GM12801 (cell line): ENCODE data around the gene PMEL.

ENCODE experiments used
- TF ChIP-seq, protein P1 (sequence below): IDR thresholded peaks from one replicate; pipeline ENCODE4 v1.5.1; 2011; ENCODE audit warnings: control low read depth; ENCODE audit not compliant: insufficient read length; ENCODE audit errors: extremely low read depth

PMEL gene

DNA sequence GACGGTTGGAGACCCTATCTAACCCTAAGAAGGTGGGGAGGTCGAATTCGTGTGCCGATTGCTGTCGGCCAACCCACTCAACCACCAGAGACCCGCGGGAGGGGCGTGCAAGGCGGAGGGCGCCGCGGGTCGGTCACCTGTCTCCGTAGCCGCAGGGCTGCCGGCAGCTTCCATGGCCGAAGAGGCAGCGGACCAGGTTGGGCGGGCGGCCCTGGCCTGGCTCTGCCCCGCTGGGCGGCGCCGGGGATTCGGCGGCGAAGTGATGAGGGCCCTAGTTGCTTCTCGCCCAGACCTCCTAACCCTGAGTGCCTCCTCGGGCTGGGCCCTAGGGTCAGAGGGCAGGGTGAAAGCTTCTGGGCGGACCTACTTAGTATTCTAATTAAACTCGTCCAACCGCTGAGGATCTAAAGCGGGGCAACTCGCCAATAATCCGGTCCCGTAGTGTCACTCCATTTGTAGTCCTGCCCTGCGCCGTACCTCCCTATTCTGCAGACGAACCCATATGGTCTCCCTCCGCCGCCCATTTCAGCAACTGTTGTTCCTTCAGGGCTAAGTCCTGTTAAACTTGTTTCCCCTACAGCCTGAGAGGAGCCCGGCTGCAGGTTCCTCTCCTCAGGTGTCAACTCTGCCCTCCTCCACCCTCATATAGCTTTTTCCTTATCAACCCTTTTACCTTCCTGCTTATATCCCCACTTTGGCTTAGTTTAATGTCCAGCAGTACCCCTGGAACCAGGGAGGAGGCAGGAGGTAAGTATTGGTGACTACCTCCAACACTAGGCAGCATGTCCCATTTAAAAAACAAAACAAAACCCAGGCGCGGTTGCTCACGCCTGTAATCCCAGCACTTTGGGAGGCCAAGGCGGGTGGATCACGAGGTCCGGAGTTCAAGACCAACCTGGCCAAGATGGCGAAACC is 38.0 kb downstream of the PMEL start, which contains the start of gene PYM1:
Gene PYM1, minus strand, starts transcription at position 307 of the 915 bp plus-strand sequence. Its CDS starts 133 bp downstream, at position 174.
- TF ChIP-seq, protein P1, sequence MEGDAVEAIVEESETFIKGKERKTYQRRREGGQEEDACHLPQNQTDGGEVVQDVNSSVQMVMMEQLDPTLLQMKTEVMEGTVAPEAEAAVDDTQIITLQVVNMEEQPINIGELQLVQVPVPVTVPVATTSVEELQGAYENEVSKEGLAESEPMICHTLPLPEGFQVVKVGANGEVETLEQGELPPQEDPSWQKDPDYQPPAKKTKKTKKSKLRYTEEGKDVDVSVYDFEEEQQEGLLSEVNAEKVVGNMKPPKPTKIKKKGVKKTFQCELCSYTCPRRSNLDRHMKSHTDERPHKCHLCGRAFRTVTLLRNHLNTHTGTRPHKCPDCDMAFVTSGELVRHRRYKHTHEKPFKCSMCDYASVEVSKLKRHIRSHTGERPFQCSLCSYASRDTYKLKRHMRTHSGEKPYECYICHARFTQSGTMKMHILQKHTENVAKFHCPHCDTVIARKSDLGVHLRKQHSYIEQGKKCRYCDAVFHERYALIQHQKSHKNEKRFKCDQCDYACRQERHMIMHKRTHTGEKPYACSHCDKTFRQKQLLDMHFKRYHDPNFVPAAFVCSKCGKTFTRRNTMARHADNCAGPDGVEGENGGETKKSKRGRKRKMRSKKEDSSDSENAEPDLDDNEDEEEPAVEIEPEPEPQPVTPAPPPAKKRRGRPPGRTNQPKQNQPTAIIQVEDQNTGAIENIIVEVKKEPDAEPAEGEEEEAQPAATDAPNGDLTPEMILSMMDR = no peak

DNA sequence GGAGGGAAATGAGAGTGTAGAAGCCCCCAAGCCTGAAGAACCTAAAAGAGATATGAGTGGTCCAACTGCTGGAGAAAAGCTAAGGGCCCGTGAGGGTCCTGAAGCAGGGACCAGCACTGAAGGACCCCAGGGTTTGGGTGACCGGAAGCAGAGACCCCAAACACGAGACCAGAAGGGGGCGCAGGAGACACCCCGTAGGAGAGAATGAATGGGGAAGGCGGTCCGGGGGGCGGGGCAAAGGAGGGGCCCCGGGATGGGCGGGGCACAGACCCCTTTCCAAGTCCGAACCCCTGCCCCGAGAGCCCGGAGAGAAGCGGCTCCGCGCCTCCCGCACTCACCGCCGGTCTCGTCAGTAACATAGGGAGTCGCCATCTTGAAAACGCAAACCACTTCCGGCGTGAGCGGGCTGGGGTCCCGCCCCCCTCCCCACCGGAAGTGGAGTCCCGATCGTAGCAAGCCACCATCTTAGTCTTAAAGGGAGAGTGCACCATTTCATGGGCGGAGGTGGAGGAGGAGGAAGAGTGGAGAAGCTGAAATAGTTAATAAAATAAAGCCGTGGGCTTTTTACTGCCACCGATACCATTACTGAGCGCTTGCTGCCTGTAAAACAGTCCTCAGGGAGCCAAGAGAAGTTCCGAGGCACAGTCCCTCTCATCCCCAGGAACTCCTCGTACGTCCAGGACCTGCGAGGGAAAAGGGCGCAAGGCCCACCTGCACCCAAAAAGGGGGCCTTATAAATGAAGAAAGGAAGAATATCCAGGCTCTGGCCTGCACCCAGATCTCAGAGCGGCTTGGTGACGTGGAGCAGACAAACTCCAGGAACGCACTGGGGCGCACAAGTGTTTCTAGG is 38.9 kb downstream of the PMEL start:
- TF ChIP-seq, protein P1 = no peak

DNA sequence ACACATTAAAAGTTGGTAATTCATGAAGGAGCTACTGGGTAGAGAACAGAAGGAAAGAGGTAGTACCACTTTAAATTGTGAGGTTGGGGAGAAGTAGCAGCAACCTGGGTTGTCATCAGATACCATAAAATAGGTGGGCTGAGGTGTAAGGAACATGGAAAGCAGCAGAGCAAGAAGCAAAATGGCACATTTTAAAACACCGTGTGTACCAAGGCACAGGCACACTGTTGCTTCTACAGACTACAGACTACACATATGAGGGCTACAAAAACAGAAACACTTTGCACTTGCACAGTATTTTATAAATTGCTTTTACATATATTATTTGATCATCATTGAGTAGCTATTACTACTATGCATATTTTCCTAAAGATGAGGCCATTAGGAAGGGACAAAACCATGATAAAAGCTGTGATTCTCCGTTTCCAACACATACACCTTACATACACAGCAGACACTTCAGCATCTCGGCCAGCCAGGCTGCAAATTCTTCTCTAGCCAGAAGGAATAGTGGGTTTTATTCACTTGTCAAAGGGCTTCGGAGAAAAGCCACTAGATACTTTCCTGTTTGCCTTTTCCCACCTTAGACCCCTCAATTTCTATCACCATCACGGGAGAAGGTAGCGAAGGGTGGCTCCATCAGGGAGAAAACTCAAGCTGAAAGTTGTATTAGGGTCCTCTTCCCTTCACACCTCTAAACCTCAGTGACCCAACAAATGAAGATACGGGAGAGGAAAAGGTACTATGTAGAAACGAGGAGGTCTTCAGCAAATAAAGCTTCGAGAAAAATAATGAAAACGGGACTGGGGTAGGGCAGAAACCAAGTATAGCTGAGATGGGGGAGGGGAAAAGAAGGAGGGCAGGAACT is 39.7 kb downstream of the PMEL start:
- TF ChIP-seq, protein P1 = no peak

DNA sequence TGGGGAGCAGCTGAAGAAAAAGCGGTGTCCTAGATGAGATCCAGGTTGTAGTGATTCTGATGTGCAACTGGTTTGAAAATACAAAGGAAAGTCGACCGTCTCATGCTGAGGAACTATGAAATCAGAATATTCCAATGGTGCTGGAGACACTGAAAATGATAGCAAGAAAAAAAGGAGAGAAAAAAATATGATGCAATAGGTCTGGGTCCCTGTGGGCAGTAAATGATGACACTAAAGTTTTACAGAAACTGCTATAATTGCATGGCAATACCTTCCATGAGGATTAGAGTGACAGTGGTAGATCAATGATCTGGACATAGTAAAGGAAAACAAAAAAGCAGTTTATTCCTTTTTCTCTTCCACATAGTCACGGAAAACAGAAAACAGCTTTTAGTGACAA is 40.5 kb downstream of the PMEL start:
- TF ChIP-seq, protein P1 = no peak

DNA sequence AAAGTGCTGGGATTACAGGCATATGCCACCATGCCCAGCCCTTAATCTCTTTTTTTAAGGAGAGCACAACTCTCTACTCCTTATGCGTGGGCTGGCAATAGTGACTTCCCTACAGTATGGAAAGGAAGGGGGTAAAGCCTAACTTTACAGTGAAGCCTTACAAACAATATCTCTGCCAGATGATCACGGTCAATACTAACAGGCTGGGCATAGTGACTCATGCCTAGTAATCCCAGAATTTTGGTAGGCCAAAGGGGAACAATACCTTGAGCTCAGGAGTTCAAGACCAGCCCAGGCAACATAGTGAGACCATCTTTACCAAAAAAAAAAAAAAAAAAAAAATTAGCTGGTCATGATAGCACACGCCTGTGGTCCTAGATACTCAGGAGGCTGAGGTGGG is 43.7 kb downstream of the PMEL start:
- TF ChIP-seq, protein P1 = no peak

DNA sequence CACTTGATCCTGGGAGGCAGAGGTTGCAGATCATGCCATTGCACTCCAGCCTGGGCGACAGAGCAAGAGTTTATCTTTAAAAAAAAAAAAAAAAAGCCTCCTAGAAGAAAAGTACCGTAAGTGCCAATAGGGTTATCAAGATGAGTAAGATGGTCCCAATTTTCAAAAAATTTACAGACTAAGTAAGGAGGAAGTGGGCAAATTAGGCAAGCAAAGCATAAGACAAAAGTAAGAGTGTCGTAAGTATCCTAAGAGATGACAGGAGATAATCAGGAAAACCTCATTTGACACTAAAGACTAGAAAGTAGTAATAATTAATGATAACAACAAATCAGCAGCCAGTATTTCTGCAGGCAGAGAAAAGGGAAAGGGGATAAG is 50.4 kb downstream of the PMEL start:
- TF ChIP-seq, protein P1 = no peak
